Peyer's patch (tissue), 4 donors: Measurements from ENCODE around the gene KIF25.
"Not testable (repeated sequence)": the region's sequence is repeated elsewhere in the genome, so short reads cannot be mapped to it uniquely, and the experiment has no call there.

Experiments
- POLR2A ChIP-seq, 2 donors: fragments of 450-650 bp; IDR thresholded peaks; one replicate each; pipeline ENCODE4 v1.5.1; 2017; ENCODE audit warnings: antibody characterized with exemption in 2 of 2, mild to moderate bottlenecking in 2 of 2, moderate library complexity in 2 of 2
- TF ChIP-seq, protein P1 (sequence below), 6 experiments: fragments of 450-650 bp in 4 of 6; fragments of 200-600 bp in 2 of 6; sonication (generic) in 1 of 6; IDR thresholded peaks; one replicate each; pipeline ENCODE4 v1.5.1; 2017 to 2019; ENCODE audit warnings: antibody characterized with exemption in 6 of 6, mild to moderate bottlenecking in 3 of 6, moderate library complexity in 1 of 6

DNA sequence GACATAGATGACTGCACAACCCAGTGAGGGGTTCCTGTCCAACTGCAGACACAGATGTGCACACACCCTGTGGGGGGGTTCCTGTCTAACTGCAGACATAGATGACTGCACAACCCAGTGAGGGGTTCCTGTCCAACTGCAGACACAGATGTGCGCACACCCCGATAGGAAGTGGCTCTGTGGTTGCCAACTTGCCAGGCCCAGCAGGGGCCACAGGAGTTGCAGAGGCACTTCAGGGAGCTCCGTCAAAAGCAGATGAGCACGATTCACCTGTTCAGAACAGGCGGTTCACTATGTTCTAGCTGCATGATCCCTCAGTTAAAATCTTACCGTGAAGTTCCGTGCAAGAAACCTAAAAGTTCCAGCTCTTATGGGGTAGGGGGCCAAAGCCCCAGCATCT lies 79.9 kb downstream of the KIF25 start:
- TF ChIP-seq, protein P1, sequence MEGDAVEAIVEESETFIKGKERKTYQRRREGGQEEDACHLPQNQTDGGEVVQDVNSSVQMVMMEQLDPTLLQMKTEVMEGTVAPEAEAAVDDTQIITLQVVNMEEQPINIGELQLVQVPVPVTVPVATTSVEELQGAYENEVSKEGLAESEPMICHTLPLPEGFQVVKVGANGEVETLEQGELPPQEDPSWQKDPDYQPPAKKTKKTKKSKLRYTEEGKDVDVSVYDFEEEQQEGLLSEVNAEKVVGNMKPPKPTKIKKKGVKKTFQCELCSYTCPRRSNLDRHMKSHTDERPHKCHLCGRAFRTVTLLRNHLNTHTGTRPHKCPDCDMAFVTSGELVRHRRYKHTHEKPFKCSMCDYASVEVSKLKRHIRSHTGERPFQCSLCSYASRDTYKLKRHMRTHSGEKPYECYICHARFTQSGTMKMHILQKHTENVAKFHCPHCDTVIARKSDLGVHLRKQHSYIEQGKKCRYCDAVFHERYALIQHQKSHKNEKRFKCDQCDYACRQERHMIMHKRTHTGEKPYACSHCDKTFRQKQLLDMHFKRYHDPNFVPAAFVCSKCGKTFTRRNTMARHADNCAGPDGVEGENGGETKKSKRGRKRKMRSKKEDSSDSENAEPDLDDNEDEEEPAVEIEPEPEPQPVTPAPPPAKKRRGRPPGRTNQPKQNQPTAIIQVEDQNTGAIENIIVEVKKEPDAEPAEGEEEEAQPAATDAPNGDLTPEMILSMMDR (IDR thresholded peaks at IDR 0.05) = not testable (repeated sequence)
- TF ChIP-seq POLR2A (IDR thresholded peaks at IDR 0.05) = not testable (repeated sequence)
